Subcutaneous abdominal adipose tissue (tissue), 5 donors: ENCODE results near the gene MAP2K7.

ENCODE experiments used
- H3K27ac ChIP-seq: one replicate; pipeline ENCODE4 v1.7.0; 2013; ENCODE audit warnings: low read depth, mild to moderate bottlenecking, inconsistent platforms, low read length, moderate library complexity
- H3K27me3 ChIP-seq, 5 donors: one replicate each; pipeline ENCODE4 v1.7.0; 2013; ENCODE audit warnings: low read length in 5 of 5, inconsistent platforms in 1 of 5; ENCODE audit not compliant: control insufficient read depth in 5 of 5, insufficient read depth in 4 of 5
- H3K36me3 ChIP-seq, 5 donors: one replicate each; pipeline ENCODE4 v1.7.0; 2013; ENCODE audit warnings: low read length in 5 of 5; ENCODE audit not compliant: control insufficient read depth in 5 of 5, insufficient read depth in 5 of 5
- H3K4me1 ChIP-seq, 5 donors: one replicate each; pipeline ENCODE4 v1.7.0; 2013; ENCODE audit warnings: low read length in 5 of 5, mild to moderate bottlenecking in 3 of 5, moderate library complexity in 1 of 5; ENCODE audit not compliant: control insufficient read depth in 5 of 5, insufficient read depth in 5 of 5
- H3K4me3 ChIP-seq, 5 donors: one replicate each; pipeline ENCODE4 v1.7.0; 2013; ENCODE audit warnings: low read length in 5 of 5, low read depth in 1 of 5
- H3K9ac ChIP-seq, 5 donors: one replicate each; pipeline ENCODE4 v1.7.0; 2013; ENCODE audit warnings: low read length in 5 of 5, mild to moderate bottlenecking in 4 of 5, moderate library complexity in 3 of 5
- H3K9me3 ChIP-seq, 5 donors: one replicate each; pipeline ENCODE4 v1.7.0; 2013; ENCODE audit warnings: low read length in 5 of 5; ENCODE audit not compliant: control insufficient read depth in 5 of 5
- donor health status: healthy.
- donor health status: healthy.
- donor health status: healthy.
- donor health status: healthy.
- donor health status: healthy.

Gene MAP2K7

GRCh38 chr19:7860714-7861618, 42.7 kb upstream of the MAP2K7 start:
- Histone ChIP-seq H3K4me3 (no peak overlapping the region), H3K9ac (no peak overlapping the region), H3K27ac (no peak overlapping the region), H3K4me1 (peaks cover 0 to 12% (median 7%) of the 10 kb centered on the region in 5 donors), H3K27me3 (peaks cover 0 to 33% (median 28%) of the 10 kb centered on the region in 5 donors), H3K36me3 (peaks cover 0 to 28% (median 10%) of the 10 kb centered on the region in 5 donors), H3K9me3 (no peaks in the 10 kb centered on the region)

DNA sequence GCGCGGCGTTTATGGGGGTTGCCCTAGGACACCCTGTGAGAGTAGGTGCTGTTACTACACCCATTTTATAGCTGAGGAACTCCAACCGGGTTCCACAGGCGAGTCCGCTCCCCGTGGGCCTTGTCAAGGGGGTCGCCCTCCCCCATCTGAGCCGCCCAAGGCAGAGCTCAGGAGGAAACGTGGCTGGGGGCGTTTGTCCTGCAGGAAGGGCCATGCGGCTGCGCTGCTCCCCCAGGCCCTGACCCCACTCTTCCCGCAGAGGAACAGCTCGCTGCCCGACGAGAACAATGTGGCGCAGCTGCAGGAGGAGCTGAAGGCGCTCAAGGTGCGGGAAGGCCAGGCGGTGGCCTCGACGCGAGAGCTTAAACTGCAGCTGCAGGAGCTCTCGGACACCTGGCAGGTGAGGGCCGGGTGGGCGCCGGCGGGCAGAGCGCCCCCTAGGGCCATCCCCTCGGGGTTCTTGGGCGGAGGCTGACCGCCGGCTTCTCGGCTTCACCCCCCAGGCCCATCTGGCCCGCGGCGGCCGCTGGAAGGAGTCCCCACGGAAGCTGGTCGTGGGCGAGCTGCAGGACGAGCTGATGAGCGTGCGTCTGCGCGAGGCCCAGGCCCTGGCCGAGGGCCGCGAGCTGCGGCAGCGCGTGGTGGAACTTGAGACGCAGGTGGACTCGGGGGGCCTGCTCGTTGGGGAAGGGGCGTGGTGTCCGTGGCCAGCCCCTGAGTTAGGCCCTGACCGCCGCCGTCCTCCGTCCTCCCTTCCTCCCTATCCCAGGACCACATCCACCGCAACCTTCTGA, 41.9 kb upstream of the MAP2K7 start:
- Histone ChIP-seq H3K36me3 (peaks cover 0 to 27% (median 10%) of the 10 kb centered on the region in 5 donors), H3K4me1 (peaks cover 0 to 12% (median 7%) of the 10 kb centered on the region in 5 donors), H3K4me3 (peak overlapping the region in 1 of 5 donors; percentile 44), H3K27ac (no peak overlapping the region), H3K27me3 (peaks cover 0 to 38% (median 34%) of the 10 kb centered on the region in 5 donors), H3K9ac (no peak overlapping the region), H3K9me3 (no peaks in the 10 kb centered on the region)

DNA sequence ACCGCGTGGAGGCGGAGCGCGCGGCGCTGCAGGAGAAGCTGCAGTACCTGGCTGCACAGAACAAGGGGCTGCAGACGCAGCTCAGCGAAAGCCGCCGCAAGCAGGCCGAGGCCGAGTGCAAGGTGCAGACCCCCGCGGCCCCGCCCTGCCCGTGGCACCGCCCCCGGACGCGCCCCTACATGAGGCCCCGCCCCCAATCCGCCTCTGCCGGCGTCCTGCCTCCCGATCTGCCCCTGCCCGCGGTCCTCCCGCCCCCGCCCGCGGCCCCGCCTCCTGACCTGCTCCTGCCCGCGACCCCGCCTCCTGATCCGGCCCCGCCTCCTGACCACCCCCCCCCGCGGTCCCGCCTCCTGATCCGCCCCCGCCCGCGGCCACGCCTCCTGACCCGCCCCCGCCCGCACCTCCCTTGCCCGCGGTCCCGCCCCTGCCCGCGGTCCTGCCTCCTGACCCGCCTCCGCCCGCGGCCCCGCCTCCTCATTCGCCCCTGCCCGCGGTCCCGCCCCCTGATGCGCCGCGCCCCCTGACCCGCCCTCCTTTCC, 41.2 kb upstream of the MAP2K7 start:
- peaks cover 0 to 27% (median 10%) of the 10 kb centered on the region in 5 donors for H3K36me3 ChIP-seq
- H3K9me3 ChIP-seq = no peaks in the 10 kb centered on the region
- peaks cover 0 to 12% (median 7%) of the 10 kb centered on the region in 5 donors for H3K4me1 ChIP-seq
- H3K27ac ChIP-seq = no peak overlapping the region
- H3K27me3 ChIP-seq = peaks cover 3 to 45% (median 40%) of the 10 kb centered on the region in 5 donors
- no peak overlapping the region for H3K9ac ChIP-seq
- H3K4me3 ChIP-seq = peak overlapping the region in 1 of 5 donors; percentile 44

DNA sequence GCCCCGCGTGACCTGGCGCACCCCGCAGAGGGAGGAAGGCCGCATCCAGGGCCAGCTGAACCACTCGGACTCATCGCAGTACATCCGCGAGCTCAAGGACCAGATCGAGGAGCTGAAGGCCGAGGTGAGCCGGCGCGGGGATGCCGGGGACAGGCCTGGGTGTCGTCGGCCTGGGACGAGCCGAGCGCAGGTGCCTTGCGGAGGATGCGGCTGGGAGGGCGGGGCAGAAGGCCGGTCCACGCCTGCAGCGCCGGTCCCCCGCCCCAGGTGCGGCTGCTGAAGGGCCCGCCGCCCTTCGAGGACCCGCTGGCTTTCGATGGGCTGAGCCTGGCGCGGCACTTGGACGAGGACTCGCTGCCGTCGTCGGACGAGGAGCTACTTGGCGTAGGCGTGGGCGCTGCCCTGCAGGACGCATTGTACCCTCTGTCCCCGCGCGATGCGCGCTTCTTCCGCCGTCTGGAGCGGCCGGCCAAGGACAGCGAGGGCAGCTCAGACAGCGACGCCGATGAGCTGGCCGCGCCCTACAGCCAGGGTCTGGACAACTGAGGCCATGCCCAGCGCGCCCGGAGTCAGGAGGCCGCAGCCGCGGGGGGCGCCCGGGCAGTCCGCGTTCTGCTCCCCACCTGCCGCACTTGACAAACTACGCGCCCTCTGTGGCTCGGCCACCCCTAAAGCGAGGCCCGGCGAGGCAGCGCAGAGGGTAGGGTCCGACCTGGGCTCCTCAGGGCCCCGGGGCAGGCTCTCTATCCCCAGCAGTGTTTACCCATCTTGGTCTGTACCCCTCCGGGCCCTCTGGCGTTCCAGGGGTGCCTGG, 40.3 kb upstream of the MAP2K7 start:
- Histone ChIP-seq H3K4me3 (no peak overlapping the region), H3K9ac (no peak overlapping the region), H3K27me3 (peaks cover 4 to 48% (median 42%) of the 10 kb centered on the region in 5 donors), H3K9me3 (no peaks in the 10 kb centered on the region), H3K4me1 (peaks cover 0 to 14% (median 9%) of the 10 kb centered on the region in 5 donors), H3K27ac (no peak overlapping the region), H3K36me3 (peaks cover 0 to 26% (median 10%) of the 10 kb centered on the region in 5 donors)

DNA sequence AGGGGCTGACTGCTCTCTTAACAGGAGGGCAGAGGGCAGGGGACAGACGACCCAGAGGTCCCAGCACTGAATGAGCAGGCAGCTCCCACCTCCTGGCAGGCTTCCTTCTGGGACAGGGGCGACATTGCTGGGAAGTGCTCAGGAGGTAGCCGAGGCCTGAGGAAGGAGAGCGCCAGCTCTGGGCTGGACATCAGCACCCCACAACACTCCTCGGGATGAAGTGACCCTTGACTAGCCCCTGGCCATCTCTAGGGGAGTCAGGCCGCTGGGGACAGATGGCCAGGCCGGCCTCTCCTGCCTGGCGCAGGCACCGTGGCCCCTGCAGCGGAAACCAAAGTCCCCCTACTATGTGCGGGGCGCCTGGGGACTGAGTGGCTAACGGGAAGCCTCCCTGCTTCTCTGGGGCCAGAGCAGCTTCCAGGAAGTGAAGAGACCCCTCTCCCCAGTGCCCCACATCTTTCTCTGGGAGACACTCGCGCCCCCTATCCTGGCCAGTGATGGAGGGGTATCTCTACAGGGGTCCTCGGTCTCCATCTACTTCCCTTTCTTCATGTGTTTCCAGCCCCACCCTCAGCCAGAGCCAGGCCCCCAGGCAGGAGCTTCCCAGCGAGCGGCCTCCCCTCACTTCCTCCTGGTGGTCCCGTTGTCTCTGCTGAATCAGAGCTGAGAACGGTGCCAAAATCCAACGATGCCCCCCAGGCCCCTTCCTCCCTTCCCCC, 39.5 kb upstream of the MAP2K7 start:
- Histone ChIP-seq H3K4me3 (no peak overlapping the region), H3K36me3 (peaks cover 0 to 23% (median 8%) of the 10 kb centered on the region in 5 donors), H3K27me3 (peaks cover 6 to 48% (median 43%) of the 10 kb centered on the region in 5 donors), H3K27ac (no peak overlapping the region), H3K9me3 (no peaks in the 10 kb centered on the region), H3K9ac (no peak overlapping the region), H3K4me1 (peaks cover 0 to 22% (median 16%) of the 10 kb centered on the region in 5 donors)

GRCh38 chr19:7864690-7865074, 39.0 kb upstream of the MAP2K7 start:
- peaks cover 6 to 48% (median 40%) of the 10 kb centered on the region in 5 donors for H3K27me3 ChIP-seq
- H3K9ac ChIP-seq = no peak overlapping the region
- H3K4me3 ChIP-seq = no peak overlapping the region
- H3K9me3 ChIP-seq = no peaks in the 10 kb centered on the region
- H3K27ac ChIP-seq = no peak overlapping the region
- peaks cover 0 to 27% (median 21%) of the 10 kb centered on the region in 5 donors for H3K4me1 ChIP-seq
- H3K36me3 ChIP-seq = peaks cover 0 to 17% (median 3%) of the 10 kb centered on the region in 5 donors

DNA sequence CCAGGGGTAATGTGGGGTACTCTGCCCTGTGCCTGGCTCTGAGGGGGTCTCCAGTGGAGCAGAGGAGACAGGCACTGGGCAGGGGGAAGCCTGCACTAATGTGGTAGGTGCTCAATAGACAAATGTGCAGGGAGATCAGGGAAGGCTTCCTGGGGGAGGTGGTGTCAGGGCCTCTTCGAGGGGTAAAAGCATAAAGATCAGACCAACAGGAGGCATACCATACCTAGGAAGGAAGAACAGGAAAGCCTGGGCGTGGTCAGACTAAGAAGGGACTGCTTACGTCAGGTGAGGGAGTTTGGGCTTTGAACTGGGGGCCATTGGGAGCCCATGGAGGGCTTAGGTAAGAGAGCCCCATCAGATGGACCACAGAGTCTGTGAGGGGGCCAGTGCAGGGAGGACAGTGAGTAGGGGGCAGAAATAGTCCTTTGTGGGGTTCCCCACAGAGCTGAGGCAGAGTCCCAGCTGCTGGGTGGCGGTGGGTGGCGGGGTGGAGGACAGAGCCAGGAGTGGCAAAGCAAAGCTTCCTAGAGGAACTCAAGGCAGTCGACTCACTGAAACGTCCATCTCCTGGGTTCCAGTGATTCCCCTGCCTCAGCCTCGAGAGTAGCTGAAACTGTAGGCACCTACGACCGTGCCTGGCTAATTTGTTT, 38.3 kb upstream of the MAP2K7 start:
- no peak overlapping the region for H3K4me3 ChIP-seq
- peaks cover 0 to 13% (median 2%) of the 10 kb centered on the region in 5 donors for H3K36me3 ChIP-seq
- H3K27me3 ChIP-seq = peaks cover 6 to 46% (median 40%) of the 10 kb centered on the region in 5 donors
- H3K4me1 ChIP-seq = peaks cover 0 to 32% (median 22%) of the 10 kb centered on the region in 5 donors
- H3K27ac ChIP-seq = no peak overlapping the region
- H3K9ac ChIP-seq = no peak overlapping the region
- no peaks in the 10 kb centered on the region for H3K9me3 ChIP-seq

- H3K9me3 ChIP-seq = no peaks in the 10 kb centered on the region
- H3K4me3 ChIP-seq = no peak overlapping the region
- no peak overlapping the region for H3K9ac ChIP-seq
- H3K27me3 ChIP-seq = peaks cover 6 to 35% (median 30%) of the 10 kb centered on the region in 5 donors
- H3K4me1 ChIP-seq = peaks cover 0 to 36% (median 30%) of the 10 kb centered on the region in 5 donors
- no peak overlapping the region for H3K27ac ChIP-seq
- peaks cover 0 to 5% (median 0%) of the 10 kb centered on the region in 5 donors for H3K36me3 ChIP-seq
Measured at GRCh38 chr19:7866399-7867091, 37.1 kb upstream of the MAP2K7 start.
